SK-N-MC (cell line): ENCODE measurements around the gene FXR2.

Experiments used
- EZH2 ChIP-seq: fragments of 200-600 bp; sonication (generic); IDR thresholded peaks from one replicate; pipeline ENCODE4 v1.6.1; 2017; ENCODE audit warnings: antibody characterized with exemption
- FOXP2 ChIP-seq: optimal IDR thresholded peaks from 2 replicates; pipeline ENCODE3; 2011; ENCODE audit warnings: mild to moderate bottlenecking, moderate library complexity; ENCODE audit not compliant: insufficient read depth; ENCODE audit errors: extremely low read length, control extremely low read depth
- POLR2AphosphoS5 ChIP-seq: IDR thresholded peaks from 2 replicates; pipeline ENCODE4 v1.6.1; 2012; ENCODE audit warnings: mild to moderate bottlenecking, low read depth, low read length, borderline replicate concordance

- TF ChIP-seq POLR2AphosphoS5 (no peak), EZH2 (no peak), FOXP2 (no peak)
These were observed 8.4 kb downstream of the FXR2 start for GRCh38 chr17:7606280-7606679.
